NCI-H1417 treated with DMSO at 0.1 percent for 48 hours (cell line): ENCODE data around the gene PPP2R5E.

Experiments
- DNase-seq: peaks from one replicate; lab custom pipeline; 2025; lab: John Stamatoyannopoulos, UW

The PPP2R5E gene

DNA sequence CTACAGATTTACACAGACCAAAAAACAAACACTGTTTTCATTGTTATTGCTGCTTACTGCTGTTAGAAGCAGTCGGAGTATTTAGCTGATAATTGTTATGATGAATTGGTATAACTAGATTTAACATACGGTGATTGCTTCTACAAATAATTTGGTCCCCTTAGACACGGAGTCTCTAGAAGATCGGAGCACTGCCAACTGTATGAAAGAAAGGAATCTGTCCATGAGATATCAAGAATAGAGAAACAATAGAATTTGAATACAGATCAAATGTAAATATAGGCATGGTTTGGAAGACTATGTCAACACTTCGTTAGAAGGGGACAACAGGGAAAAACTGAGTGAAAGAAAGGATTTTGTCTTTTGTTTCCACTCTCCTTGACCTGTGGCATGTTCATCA lies 110.9 kb downstream of the PPP2R5E start:
- DNase-seq = peak; percentile 10

DNA sequence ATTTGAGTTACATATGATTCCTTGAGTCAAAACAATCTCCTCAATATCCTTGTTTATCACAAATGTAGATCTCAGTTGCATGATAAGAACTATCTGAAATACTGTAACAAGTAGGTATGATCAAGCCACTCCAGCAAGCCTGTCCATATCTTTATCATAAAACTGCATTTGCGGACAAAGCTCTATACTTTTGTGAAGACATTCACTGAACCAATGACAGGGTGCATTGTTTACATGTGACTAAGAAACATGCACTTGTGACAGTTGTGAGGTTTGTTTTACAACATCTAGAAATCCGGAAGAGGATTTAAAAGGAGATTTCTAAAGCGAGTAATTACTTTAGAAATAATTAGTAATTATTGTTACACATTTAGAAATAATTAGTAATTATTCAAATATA lies 111.7 kb downstream of the PPP2R5E start:
- no peak for DNase-seq

DNA sequence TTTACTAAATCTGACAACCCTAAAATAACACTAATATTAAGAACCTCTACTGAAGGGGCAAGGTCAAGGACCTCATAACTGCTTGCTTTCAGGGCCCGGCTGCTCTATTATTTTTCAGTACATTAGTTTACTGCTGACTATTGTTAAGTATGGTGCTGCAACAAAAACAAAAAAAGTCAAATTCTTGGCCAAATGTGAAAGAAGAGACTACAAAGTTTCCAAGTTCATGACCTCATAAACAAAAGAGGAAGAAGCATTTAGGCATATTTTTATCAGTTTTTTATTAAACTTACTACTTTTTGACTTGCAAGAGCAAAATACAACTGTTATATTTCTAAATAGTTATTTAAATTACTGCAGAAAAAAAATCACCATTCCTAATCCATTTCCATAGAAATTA lies 114.7 kb downstream of the PPP2R5E start:
- no peak for DNase-seq

DNA sequence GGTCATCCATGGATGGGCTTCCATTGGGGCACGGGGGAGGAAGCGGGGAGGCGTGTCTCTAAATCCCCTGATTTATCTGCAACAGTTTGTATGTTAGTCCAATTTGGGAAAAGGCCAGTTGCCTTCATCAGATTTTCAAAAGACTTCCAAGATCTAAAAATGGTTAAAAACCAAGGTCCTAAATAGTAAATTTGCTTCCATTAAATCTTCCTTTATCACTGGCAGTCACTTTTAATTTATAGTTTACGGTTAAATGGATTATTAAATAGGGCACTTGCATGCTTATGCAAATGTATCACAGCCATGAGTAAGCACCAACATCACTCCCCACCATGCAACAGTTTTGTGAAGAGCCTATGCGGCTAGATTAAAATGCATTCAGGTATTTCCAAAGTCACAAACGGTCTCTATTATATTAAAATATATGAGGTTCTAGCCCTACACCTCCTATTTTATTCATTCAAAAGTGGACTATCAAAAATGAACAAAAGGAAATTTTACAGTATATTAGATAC lies 116.3 kb downstream of the PPP2R5E start:
- DNase-seq = no peak

DNA sequence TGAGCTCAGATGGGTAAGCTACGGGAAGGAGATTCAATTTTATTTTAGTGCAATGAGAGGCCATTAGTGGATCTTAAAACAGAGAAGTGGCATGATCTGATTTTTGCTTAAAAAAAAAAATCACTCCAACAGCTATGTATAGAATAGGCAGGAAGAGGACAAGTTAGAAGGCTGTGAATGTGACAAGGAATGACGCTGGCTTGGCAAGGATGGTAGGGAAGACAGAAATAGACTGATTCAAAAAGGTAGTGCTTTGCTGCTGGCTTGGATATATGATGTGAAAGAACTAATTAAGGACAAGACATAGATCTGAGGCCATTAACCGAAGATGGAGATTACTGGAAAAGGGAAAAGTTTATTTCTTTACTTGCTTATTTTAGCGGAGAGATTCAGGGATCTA lies 119.3 kb downstream of the PPP2R5E start:
- no peak for DNase-seq

DNA sequence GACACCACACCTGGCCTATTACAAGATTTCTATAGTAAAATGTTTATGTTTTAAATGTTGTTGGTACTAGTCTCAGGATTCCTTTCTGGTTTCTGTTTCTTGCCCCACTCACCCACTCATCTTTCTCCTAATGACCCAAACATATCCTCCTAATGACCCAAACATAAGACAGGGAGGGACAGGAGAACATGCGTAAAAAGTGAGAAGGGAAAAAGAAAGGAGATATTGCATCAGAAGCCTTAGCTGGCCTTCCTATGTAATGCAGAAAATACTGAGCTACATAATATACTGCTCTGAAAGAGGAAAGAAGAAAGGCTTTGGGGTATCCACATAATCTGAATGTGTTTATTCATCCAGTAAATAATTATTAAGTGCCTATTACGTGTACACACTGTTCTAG lies 119.8 kb downstream of the PPP2R5E start:
- no peak for DNase-seq

DNA sequence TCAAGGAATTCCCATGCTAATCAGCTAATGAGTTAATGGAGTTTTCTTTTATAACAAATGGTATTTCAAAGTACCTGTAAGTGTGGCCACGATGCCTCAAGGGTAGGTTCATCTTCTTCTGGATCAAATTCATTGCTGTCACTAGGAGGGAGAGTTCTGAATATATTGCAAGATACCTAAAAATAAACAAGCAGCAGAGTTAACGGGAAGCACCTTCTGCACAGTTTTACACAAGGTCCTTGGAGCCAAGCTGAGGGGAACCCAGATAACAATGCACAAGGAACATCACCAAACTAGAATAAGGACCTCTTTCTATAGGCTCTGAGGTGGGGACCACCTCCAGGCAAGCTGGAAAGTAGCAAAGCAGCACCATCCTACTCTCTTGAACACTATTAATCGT lies 121.3 kb downstream of the PPP2R5E start:
- DNase-seq = no peak

DNA sequence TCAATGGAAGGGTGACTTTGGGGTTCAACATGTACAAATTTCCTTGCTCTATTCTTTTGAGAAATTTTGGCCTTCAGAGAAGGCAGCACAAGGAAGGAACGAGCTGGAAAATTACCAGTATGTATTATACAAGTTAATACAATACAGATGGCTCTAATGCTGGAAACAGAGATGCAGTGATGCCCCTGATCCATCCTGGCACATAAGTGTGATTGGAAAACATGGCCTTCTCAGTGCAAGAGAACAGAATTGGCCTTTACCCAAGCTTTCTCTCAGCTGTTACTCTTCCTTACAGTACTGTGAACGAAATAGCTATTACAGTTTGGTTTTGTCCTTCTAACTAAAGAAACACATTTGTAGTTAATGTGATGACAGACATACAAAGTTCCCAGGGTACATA lies 122.0 kb downstream of the PPP2R5E start:
- DNase-seq = no peak

DNA sequence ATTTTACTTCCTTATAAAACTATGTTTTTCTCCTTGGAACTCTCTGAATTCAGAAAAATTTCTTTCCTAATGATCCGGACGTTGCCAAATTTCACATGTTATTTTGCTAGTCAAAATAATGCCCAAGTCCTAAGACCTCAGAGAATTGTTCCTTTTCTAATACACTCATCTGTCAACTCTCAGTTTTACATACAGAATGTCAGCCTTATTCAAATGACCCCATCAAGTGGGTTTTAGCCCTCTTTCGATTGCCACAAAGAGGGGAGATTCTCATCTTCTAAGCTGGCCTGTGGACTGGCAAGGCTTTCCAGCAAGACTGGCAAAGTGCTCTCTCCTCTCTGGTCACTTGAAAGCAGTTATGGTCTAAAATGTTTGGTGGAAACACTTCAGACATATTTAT lies 125.2 kb downstream of the PPP2R5E start:
- DNase-seq = no peak

DNA sequence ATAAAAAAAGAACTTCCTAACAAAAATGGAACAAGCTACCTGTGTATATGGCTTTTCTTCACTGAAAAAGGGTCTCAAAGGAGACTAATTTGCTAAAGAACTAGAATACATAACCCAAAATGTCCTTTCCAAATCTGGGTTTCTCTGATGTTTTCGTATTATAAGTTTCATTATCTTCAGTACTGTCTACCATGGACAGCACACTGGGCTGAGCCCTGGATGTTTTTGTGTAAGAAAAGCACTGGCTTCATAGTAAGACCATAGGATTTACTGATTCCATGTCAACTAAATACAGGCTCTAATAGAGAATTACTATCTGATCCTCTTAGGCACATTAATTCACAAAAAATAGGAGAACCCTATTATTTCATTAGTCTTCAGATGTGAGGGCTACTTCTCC lies 130.2 kb downstream of the PPP2R5E start:
- no peak for DNase-seq

DNA sequence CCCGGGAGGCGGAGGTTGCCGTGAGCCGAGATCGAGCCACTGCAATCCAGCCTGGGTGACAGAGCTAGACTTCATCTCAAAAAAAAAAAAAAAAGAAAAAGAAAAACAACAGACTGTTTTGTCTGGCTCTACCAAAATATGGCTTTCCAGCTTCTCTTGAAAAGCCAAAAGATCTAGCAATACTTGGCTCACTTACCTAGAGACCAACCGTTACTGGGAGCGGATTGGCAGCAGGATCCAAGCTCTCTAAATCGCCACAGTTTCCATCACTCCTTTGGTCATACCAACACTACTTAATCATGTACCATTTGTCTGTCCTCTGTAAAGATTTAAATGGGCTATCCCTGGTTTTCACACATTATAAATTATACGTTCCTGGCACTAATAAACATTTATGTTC lies 136.8 kb downstream of the PPP2R5E start:
- no peak for DNase-seq

DNA sequence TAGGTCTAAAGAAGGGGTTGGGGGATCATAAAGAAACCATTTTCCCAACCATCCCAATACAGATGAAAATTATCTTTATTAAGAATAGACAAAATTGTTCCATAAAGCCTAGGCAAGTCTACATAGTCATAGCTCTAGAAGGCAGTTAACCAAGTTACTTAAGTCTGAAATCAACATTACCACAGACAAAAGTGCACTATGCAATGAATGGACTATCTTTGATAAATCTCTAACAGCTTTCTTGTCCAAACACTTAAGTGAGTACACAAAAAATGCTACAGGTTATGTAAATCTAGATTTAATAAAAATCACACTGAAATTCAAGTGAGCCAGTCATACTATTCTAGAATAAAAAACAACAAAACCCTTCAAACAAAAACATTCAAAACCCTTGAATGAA lies 137.5 kb downstream of the PPP2R5E start:
- no peak for DNase-seq

DNA sequence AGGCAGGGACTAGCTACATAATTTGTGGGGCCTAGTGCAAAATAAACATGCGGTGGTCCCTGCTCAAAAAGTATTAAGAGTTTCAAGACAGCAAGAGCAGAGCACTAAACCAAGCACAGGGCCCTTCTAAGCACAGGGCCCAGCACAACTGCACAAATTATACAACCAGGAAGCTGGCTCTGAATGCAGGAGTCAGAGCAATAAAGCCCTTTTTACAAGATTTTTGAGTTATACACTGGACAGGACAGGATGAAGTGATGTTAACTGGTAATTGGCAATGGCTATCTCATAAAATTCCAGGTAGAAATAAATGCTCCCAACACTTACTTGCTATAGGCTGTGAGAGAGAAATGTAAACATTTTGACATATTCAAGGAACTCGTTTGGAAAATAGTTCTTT lies 138.3 kb downstream of the PPP2R5E start:
- no peak for DNase-seq

DNA sequence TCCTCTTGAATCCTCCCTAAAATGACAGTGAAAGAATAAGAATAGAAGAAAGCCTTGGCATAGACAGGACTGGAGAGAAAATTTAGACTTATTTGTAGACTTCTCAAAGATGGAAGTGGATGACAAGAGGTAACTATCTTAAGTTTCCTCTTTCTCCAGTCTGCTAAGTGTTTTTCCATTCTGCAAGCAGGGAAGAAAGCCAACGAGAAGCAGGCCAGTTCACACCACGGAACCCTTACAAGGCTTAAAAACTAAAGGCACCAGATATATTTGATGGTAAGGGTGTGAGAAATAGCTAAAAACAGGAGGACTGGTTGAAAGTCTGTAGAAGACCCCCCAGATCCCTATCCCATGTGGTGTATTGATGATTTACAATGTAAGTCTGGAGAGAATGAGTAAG lies 141.5 kb downstream of the PPP2R5E start:
- no peak for DNase-seq

DNA sequence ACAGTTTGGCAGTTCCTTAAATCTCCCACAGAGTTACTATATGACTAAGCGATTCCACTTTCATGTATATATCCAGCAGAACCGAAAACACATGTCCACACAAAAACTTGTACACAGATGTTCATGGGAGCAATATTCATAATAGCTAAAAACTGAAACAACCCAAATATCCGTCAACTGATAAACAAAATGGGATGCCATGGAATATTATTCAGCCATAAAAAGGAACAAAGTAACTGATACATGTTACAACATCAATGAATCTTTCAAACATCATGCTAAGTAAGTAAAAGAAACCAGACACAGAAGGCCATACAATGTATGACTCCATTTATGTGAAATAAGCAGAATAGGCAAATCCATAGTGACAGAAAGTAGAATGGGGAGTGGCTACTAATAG lies 144.2 kb downstream of the PPP2R5E start:
- no peak for DNase-seq

DNA sequence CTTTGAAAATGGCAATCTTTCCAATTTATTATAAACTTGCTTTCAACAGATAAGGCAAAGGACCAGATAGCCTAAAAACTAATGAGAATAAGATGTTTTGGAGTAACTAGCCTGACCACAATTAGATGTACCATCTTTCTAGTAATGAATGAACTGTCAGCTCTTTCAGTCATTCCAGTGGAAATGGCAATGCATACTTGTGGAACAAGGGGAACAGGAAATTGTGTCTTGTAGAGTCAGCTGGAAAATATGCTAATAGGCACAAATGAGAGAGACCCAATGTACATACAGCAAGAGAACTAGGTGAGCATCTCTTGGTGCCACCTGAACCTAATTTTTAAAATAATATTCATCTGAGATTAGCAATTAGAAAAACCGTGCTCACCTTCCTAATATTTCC lies 148.3 kb downstream of the PPP2R5E start:
- DNase-seq = no peak

DNA sequence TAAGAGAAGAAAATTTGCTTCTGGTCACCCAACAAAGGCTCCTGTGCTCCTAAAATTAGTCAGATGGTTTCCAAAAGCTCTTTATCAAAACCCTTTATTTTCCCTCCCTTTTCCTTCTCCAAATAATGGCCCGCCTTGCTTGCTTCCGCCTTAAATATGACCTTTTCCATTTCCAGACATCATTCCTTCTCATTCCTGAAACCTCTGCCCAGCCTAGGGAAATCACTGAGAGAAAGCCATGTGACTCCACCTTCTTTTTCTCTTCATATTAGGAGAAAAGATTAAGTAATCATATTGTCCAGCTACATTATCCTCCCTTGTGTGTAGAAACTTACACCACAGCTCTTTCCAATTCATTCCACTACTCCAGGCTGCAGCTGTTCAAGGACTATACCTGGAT lies 148.7 kb downstream of the PPP2R5E start:
- DNase-seq = no peak

DNA sequence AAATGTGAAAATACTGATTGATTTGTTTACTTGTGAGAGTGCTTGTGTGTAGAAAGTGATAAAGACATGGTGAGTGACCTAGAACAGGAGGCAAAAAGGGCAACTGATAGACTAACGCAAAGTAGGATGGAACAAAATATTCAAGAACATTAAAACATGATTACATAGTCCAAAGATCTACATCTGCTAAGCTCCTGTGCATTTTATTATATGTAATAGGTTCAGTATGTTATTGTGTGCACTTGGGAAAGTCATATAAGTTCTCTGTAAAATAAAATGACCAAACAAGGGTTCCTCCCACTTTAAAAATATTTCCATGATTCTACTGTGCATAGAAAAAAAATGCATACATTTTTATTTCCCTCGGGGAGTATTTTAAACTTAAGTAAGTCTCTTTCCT lies 150.2 kb downstream of the PPP2R5E start:
- DNase-seq = no peak

DNA sequence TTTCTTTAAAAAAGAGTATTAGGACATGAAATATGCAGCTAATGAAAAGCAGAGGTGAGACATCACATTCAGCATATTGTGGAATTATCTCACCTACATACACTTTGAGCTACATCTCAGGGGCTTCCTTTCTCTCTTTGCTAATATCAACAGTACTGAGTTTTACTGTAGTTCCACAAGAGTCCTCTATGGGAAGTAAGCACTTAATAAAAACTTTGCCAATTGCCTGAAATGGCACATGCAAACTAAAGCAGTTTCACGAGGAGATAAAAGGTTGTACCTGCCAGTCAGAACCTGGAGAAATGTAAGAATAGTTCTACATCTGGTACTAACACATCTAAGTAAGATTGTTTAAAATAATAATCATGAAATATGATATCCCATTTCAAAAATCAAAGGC lies 150.9 kb downstream of the PPP2R5E start:
- DNase-seq = no peak

DNA sequence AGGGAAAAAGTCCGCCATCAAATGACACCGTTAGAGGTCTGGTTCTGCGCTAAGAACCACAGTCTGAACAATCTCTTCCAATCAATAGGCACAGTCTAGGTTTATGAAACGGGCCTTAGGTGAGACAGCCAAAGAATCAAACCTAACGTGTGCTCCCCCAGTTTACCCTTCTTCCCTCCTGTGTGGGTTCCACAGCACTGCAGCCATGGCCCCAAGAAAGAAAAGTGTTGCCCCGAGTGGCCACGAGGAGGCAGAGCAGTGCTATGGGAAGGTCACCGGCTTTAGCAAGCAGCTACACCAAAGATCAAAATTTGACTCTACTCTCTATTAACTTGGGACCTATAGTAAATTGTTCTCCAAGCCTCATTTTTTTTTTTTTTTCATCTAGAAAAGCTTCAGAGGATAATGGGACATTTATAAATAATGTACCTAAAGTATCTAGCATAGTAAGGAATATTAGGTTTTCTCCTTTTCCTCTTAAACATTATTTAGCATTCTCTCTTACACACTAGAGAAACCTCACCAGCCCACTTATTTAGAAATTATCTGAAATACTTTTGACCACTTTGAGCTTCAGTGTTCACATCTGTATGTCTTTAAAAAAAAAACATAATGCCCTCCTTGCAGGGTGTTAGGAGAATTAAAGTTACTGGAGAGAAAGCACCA lies 154.3 kb downstream of the PPP2R5E start:
- no peak for DNase-seq

DNA sequence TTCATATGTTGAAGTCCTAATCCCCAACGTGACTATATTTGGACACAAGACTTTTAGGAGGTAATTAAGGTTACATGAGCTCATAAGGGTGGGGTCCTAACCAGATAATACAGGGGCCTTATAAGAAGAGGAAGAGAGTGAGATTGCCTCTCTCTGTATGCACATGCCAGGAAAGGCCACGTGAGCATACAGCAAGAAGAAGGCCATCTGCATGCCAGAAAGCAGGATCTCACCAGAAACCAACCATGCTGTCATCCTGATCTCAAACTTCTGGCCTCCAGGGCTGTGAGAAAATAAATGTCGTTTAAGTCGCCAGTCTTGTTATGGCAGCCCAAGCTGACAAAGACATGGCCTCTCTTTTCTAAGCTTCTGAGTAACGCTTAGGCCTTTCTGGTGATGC lies 155.5 kb downstream of the PPP2R5E start:
- no peak for DNase-seq

DNA sequence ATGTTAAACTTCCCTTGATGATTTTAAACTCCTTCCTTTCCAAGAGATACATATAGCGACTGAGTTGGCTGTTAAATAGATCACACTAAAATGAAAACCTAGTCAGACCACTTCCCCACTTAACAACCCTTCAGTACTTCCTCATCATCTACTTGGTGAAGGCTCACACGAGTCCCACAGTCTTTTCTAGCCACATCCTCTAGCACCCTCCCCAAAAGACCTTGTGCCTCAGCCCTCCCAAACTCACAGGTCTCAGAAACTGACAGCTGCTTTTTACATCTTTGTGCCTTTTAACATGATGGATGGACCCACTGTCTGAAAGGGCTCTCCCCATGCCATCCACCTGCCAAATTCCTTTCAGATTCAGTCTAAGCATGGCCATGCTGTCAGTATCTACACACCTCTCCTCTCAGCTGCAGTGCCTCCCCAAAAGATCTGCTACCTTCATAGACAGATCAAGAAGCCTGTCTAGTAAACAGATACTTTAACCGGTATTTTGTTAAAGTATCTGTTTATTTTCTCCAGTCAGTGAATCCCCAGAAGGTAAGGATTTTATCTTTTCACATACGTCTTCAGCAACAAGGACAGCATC lies 159.3 kb downstream of the PPP2R5E start:
- no peak for DNase-seq

DNA sequence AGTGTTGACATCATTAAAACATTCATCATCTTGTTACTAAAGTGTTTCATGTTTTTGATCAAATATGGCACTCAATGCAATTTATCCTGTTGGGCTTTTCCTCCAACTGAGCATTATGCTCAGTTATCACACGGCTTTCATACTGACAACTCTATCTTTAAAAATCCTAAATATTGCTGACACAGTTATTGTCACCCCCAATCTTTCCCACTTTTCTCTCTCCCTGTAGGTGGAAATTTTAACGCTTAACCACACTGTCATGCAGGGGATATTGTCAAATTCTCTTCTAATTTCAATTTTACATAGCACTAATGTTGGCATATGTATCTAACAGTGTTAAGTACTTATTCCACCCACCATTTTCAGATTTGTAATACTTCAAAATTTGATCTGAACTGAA lies 164.7 kb downstream of the PPP2R5E start:
- DNase-seq = no peak

DNA sequence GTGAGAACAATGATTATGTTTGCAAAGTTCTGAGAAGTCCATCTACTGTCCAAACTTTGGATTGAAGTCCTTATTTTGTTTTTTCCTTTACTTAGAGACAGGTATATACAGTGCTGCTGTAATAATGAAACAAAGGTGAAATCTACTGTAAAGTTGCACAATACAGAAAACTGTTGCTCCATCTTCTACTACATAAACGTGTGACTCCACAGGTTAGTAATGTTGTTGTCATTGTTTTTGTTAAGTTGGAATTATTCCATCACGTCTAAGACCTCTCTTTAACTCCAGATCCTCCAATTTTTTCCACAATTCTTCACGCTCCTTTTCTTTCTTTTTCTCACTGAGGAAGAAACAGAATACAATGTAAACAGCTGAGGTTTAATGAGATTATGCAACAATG lies 167.4 kb downstream of the PPP2R5E start:
- no peak for DNase-seq
